Forelimb muscle (tissue), 1 donor: ENCODE data around the gene ITGAE. TPM values are rescaled to one million over a fixed set of nuclear protein-coding genes. Genes with fewer than 3 reads are reported as not detected.
"Not testable (repeated sequence)": the region's sequence is repeated elsewhere in the genome, so short reads cannot be mapped to it uniquely, and the experiment has no call there.

Experiments
- DNase-seq: peaks from one replicate; pipeline ENCODE4 v3.0.0-alpha.2; 2013; ENCODE audit warnings: low read depth
- polyA plus RNA-seq: library from polyadenylated mRNA; unstranded; fragments of 120-200 nt; gene quantifications from one replicate; pipeline ENCODE4 v1.2.1, GENCODE V29; 2013; ENCODE audit not compliant: insufficient read length

ITGAE gene
- 32.7 TPM for polyA plus RNA-seq

DNA sequence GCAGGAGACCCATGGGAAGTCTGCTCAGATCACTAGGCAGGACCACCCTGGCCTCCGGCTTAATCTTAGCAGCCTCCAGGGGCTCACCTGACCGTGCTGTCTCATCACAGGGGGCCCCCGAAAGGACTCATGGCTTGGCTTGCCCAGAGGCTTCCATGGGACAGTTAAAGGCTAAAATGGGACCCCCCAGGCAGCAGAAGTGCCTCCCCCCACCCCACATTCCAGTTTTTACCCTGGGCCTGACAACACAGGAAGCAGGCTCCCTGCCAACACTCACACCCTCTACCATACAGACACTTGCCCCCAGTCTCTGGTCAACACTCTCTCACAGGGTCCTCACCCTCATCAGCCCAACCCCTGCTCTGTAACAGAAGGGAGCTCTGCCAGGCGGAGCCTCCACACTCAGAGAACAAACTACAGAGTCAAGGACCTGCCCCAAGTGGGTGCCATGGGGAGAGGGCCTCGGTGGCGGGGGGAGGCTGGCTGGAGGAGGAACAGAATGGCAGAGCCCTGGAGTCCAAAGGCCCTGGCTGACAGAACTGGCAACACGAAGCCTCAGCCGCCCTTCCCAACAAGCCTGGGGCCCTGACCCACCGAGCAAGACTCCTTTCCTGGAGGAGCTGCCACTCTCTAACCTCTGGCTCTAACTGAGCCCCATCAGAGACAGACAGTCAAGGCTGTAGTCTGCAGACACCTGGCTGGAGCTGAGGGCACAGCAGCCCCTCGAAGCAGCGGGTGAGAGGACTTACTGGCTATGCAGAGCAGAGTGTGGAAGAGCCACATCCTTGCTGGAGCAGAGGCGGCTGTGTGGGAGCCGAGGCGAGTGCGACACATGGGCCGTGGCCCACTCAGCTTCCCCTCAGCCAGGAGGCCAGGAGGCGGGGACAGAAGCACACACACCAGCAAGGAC is at the start of gene ITGAE:
Gene ITGAE, minus strand, starts transcription at position 827 of the 910 bp plus-strand sequence. Its CDS starts 44 bp downstream, at position 783.
- no peak for DNase-seq

GRCh38 chr17:3848229-3848835 is 47.3 kb upstream of the ITGAE start:
- no peak for DNase-seq

DNA sequence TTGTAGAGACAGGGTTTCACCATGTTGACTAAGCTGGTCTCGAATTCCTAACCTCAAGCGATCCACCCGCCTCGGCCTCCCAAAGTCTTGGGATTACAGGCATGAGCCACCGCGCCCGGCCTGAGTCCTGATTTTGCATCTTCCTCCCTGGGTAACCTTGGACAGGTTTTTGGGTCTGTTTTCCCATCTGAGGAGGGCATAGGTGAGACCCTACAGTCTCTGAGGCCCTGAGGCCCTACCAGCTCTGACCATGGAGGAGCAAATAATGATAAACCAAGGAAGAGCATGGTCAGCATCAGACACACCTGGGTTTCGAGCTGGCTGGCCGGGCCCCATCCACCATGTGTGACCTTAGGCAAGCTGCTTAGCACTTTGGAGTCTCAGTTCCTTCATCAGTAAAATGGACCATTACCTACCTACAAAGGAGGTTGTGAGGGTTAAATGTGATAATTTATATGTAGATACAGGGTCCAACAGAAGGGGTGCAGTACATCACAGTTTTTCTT is 46.2 kb upstream of the ITGAE start:
- DNase-seq = no peak

DNA sequence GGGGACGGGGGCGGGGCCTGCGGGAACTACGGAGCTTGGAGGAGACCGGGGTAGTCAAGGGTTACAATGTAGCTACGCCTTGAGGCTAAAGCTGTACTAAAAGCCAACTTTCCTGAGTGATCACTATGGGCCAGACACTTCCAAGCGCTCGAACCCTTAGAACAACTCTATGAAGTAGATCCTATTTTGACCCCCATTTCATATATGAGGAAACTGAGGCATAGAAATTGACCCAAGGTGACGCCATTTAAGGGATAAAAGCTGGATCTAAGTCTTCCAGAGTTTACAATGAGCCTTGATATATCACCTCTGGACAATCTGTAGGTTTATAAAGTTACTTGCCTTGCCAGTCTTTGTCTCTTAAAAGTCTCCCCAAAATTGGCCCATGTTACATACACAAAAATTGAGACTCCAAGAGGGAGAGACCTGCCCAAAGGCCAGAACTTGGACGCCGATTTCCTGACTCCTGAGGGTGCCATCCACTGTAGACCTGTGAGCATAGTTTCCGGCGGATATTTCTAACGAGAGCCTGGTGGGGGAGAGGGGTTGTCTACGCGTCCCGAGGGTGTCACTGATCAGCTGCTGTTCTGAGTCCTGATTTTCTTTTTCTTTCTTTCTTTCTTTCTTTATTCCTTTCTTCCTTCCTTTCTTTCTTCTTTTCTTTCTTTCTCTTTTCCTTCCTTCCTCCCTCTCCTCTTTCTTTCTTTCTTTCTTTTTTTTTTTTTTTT is 45.6 kb upstream of the ITGAE start:
- no peak for DNase-seq

DNA sequence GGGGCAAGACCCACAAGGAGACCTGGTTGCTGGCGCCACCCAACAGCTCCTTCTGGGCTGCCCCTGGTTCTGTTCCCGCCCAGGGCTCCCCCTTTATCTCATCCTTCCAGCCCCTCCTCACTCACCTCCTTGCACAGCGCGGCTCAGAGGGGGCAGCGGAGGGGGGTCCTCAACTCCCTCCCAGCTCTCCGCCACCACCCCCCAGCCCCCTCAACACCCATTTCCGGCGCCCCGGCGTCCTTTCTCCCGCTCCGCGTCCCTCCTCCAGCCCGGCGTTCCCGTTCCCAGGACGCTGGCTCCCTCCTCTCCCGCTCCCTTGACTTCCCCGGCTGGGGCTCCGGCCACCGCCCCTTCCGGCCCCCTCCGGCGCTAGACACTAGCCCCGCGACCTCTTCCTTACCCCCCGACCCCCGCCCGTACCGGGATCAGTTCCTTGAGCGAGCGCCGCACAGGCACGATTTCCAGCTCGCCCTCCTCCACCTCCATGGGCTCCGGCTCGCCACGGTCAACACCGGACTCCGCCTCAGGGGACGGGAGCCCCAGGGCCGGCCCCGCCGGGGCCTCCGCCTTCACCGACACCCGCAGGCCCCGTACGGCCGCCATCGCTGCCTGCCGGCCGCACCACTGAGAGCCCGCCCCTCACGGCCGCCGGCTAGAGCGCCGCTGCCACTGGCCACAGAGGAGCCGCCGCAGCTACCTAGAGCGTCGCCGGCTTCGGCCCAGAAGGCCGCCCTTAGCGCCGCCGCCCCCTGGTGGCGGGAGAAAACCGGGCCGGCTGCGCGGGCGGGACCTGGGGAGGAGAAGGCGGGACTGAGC is 44.8 kb upstream of the ITGAE start, which contains the start of gene NCBP3:
Gene NCBP3, minus strand, starts transcription at position 626 of the 816 bp plus-strand sequence. Its CDS starts 23 bp downstream, at position 603.
- DNase-seq = peak; percentile 57

- DNase-seq = no peak
Observed at GRCh38 chr17:3845291-3845620, 44.3 kb upstream of the ITGAE start.

GRCh38 chr17:3844556-3844955 is 43.6 kb upstream of the ITGAE start:
- DNase-seq = not testable (repeated sequence)

- DNase-seq = no peak
Observed at GRCh38 chr17:3843935-3844516, 43.0 kb upstream of the ITGAE start.

DNA sequence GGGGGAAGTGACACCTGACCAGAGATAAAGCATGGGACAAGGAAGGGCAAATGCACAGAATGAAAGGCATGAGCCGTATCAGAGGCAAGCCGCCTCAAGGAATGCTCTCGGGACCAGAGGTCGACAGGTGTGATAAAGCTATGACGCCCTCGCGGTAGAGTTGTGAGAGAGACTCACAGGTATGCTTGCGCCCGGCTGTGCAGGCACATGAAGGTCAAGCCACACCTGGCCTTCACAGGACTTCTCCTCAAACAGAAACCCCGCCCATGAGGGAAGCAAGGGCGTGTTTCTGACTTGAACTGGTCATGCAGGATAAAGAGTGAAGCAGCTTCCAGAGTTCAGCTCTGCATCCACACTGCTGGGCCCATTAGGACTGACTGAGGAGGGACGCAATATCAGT is 37.2 kb upstream of the ITGAE start:
- DNase-seq = no peak

DNA sequence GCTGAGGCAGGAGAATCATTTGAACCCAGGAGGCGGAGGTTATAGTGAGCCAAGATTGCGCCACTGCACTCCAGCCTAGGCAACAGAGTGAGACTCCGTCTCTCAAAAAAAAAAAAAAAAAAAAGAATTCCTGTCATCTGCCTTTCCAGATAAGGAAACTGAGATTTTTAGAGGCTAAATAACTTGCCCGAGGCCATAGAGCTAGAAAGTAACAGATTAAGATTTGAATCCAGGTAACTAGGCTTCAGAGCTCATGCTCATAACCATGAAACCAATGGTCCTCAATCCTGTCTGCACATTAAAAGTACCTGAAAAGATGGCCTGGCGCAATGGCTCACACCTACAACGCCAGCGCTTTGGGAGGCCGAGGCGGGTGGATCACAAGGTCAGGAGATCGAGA is 35.6 kb upstream of the ITGAE start:
- DNase-seq = no peak

GRCh38 chr17:3835410-3836229 is 34.6 kb upstream of the ITGAE start:
- DNase-seq = no peak

DNA sequence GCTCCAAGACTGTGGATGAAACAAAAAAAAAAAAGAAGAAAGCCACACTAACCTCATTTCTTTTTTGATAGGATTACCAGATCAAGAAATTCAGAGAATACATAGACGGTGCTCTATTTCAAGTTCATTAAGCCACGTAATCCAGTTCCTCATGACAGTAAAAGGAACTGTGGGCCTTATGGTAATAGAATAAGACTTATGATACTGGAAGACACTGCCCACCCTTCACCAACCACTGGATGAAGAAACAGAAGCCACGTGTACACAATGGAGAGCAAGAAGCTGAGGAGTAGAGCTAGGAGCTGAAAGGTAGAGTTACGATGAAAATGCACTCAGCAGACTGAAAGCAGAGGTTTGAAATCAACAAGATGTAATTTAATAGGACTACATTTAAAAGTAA is 33.8 kb upstream of the ITGAE start:
- DNase-seq = no peak

- no peak for DNase-seq
Observed at GRCh38 chr17:3828852-3829232, 27.9 kb upstream of the ITGAE start.

- DNase-seq = no peak
Observed at GRCh38 chr17:3828151-3828851, 27.3 kb upstream of the ITGAE start.

DNA sequence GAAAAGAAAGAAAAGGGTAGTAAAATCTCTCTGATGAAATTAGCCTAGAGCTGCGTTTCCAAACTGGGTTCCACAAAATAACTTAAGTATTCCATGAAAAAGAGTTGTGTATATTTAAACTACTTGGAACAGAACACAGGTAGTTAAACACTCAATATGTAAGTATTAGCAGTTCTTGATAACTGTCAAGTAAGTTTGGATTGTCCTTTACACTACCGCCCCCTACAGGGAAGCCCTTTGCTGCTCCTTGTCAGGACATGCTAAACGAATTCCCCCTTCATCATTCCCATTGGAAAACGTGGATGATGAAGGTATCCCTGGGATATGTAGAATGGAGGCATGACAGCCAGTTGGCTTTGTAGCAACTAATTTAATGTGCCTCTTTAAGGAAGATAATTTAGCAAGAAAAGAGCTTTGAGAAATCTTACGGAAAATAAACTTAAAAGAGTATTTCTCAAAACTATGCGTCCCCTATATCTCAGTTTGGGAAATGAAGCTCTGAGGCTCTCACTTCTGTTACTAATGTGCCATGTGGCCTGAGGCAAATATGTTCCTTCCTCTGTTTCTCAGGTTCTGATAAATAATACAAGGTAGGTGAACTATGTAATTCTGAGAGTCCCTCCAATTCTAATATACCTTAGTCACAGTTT is 26.3 kb upstream of the ITGAE start:
- DNase-seq = no peak

- DNase-seq = no peak
Observed at GRCh38 chr17:3826191-3826590, 25.2 kb upstream of the ITGAE start.

- DNase-seq = no peak
Observed at GRCh38 chr17:3821101-3821500, 20.1 kb upstream of the ITGAE start.

- no peak for DNase-seq
Observed at GRCh38 chr17:3818786-3819185, 17.8 kb upstream of the ITGAE start.
